GM23248 (cell line): Measurements from ENCODE around the gene SFTPD. TPM values are rescaled to one million over a fixed set of nuclear protein-coding genes. Genes with fewer than 3 reads are reported as not detected.

Experiments used
- DNase-seq: peaks from one replicate; pipeline ENCODE4 v3.0.0-alpha.2; 2015
- H2AFZ ChIP-seq: fragments of 200-600 bp; sonication (generic); 2 replicates; pipeline ENCODE4 v1.6.1; 2016; ENCODE audit warnings: antibody characterized with exemption
- H3F3A ChIP-seq: fragments of 200-600 bp; sonication (generic); 2 replicates; pipeline ENCODE4 v1.6.1; 2016; ENCODE audit warnings: mild to moderate bottlenecking, antibody characterized with exemption, mixed run types; ENCODE audit not compliant: insufficient read depth
- H3K27ac ChIP-seq: fragments of 200-600 bp; sonication (generic); 2 replicates; pipeline ENCODE4 v1.5.1; 2016; ENCODE audit warnings: mild to moderate bottlenecking
- H3K27me3 ChIP-seq: fragments of 200-600 bp; sonication (generic); replicated peaks from 2 replicates; pipeline ENCODE4 v1.6.1; 2016; ENCODE audit warnings: mild to moderate bottlenecking; ENCODE audit not compliant: insufficient read depth
- H3K36me3 ChIP-seq: fragments of 200-600 bp; sonication (generic); 2 replicates; pipeline ENCODE4 v1.6.1; 2016; ENCODE audit warnings: low read depth, mild to moderate bottlenecking
- H3K4me1 ChIP-seq: fragments of 200-600 bp; sonication (generic); 2 replicates; pipeline ENCODE4 v1.6.1; 2016; ENCODE audit warnings: mild to moderate bottlenecking; ENCODE audit not compliant: insufficient read depth
- H3K4me2 ChIP-seq: fragments of 200-600 bp; sonication (generic); one replicate; pipeline ENCODE4 v1.6.1; 2016; ENCODE audit warnings: mild to moderate bottlenecking; ENCODE audit not compliant: unreplicated experiment
- H3K4me3 ChIP-seq: fragments of 200-600 bp; sonication (generic); 2 replicates; pipeline ENCODE4 v1.5.1; 2016; ENCODE audit warnings: mild to moderate bottlenecking
- H3K79me2 ChIP-seq: fragments of 200-600 bp; sonication (generic); 2 replicates; pipeline ENCODE4 v1.6.1; 2016; ENCODE audit warnings: mild to moderate bottlenecking; ENCODE audit not compliant: insufficient read depth
- H3K9ac ChIP-seq: fragments of 200-600 bp; sonication (generic); 2 replicates; pipeline ENCODE4 v1.6.1; 2016; ENCODE audit warnings: mild to moderate bottlenecking
- H3K9me2 ChIP-seq: fragments of 200-600 bp; sonication (generic); 2 replicates; pipeline ENCODE4 v1.6.1; 2016; ENCODE audit warnings: mixed run types, mild to moderate bottlenecking, moderate library complexity; ENCODE audit not compliant: insufficient read depth
- H3K9me3 ChIP-seq: fragments of 200-600 bp; sonication (generic); one replicate; pipeline ENCODE4 v1.6.1; 2017; ENCODE audit warnings: low read depth
- H4K20me1 ChIP-seq: fragments of 200-600 bp; sonication (generic); 2 replicates; pipeline ENCODE4 v1.6.0; 2016; ENCODE audit not compliant: insufficient read depth
- EZH2 ChIP-seq: fragments of 200-600 bp; sonication (generic); IDR thresholded peaks from 2 replicates; pipeline ENCODE4 v1.6.1; 2018; ENCODE audit warnings: antibody characterized with exemption, mild to moderate bottlenecking; ENCODE audit not compliant: insufficient read depth, poor library complexity, severe bottlenecking
- EZH2phosphoT487 ChIP-seq: fragments of 200-600 bp; sonication (generic); IDR thresholded peaks from 2 replicates; pipeline ENCODE4 v1.6.1; 2018; ENCODE audit warnings: antibody characterized with exemption, moderate library complexity, mild to moderate bottlenecking, low read depth; ENCODE audit not compliant: insufficient read depth
- WGBS, 2 experiments: methylation state at CpG; one replicate each; pipeline ENCODE4 v1.1.6; 2015 to 2017; ENCODE audit warnings: low lambda C conversion rate in 2 of 2, low coverage in 1 of 2; ENCODE audit errors: missing lambda C conversion rate in 2 of 2; 5-methylcytosine and 5-hydroxymethylcytosine counted together
- in situ Hi-C: fragments of 300-500 bp; cut with MboI; formaldehyde crosslinking; loops from 2 replicates; pipeline ENCODE4 v1.15.0; 2020
- polyA plus RNA-seq: library from polyadenylated mRNA; unstranded; fragments of >200 nt; fragmentation: Nextera tagmentation; extraction: Ambion mirVana; gene quantifications from 2 replicates; pipeline ENCODE4 v1.2.1, GENCODE V29; 2016
- total RNA-seq: library from RNA; depleted of rRNA; stranded (reverse); fragments of >200 nt; shearing (Covaris generic); gene quantifications from 2 replicates; pipeline ENCODE4 v1.2.3, GENCODE V29; 2014

Gene SFTPD
- total and polyA plus RNA-seq, 2 experiments from 2014 or later: 0.46 TPM; not detected in 1

DNA sequence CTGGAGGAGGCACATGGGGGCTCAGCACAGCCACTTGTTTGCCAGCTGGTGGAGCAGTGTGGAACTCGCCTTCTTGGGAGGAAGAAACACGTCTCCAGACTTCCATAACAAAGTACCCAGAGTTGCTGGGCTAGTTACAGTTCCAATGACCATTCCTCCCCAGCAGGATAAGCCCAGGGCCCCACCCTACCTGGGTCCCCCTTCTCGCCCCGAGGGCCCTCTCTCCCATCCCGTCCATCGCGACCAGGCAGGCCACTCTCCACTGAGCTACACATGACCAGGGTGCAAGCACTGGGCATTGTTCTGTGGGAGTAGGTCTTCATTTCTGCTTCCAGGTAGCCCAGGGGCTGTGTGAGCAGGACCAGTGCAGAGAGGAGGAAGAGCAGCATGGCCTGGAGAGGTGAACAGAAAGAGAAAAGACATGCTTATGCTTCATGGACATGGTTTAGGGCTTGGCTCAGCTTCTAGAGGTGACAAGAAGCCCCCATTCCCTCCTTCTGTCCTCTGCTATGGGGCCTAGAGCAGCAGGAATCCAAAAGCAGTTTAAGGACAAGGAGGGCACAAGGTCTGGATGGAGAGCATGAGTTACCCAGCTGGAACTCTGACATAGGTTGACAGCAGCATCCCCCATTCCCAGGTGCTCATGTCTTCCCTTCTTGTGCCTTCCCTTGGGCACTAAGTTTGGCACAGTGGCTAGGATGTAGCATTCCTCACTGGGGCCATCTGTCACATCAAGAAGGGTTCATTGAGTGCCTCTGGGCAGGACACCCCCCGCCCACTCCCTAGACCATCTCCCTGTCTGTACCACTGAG lies 2.4 kb downstream of the SFTPD start:
- DNase-seq: no peak
- in situ Hi-C loops: no loop called here
- 37 to 40% methylated on average over 8 of the region's 8 CpGs for WGBS, 2 experiments
- H3F3A ChIP-seq: no peaks in the 10 kb centered on the region
- H2AFZ ChIP-seq: no peak overlapping the region
- H3K27ac ChIP-seq: no peak overlapping the region
- H3K9ac ChIP-seq: no peak overlapping the region
- no peak overlapping the region for H3K4me3 ChIP-seq
- H3K4me1 ChIP-seq: no peaks in the 10 kb centered on the region
- no peaks in the 10 kb centered on the region for H3K9me2 ChIP-seq
- no peak overlapping the region for H3K4me2 ChIP-seq
- no peaks in the 10 kb centered on the region for H4K20me1 ChIP-seq
- H3K27me3 ChIP-seq: peaks cover 29% of the 10 kb centered on the region
- H3K9me3 ChIP-seq: no peaks in the 10 kb centered on the region
- H3K79me2 ChIP-seq: no peaks in the 10 kb centered on the region
- no peaks in the 10 kb centered on the region for H3K36me3 ChIP-seq
- TF ChIP-seq EZH2 (no peak), EZH2phosphoT487 (no peak)

DNA sequence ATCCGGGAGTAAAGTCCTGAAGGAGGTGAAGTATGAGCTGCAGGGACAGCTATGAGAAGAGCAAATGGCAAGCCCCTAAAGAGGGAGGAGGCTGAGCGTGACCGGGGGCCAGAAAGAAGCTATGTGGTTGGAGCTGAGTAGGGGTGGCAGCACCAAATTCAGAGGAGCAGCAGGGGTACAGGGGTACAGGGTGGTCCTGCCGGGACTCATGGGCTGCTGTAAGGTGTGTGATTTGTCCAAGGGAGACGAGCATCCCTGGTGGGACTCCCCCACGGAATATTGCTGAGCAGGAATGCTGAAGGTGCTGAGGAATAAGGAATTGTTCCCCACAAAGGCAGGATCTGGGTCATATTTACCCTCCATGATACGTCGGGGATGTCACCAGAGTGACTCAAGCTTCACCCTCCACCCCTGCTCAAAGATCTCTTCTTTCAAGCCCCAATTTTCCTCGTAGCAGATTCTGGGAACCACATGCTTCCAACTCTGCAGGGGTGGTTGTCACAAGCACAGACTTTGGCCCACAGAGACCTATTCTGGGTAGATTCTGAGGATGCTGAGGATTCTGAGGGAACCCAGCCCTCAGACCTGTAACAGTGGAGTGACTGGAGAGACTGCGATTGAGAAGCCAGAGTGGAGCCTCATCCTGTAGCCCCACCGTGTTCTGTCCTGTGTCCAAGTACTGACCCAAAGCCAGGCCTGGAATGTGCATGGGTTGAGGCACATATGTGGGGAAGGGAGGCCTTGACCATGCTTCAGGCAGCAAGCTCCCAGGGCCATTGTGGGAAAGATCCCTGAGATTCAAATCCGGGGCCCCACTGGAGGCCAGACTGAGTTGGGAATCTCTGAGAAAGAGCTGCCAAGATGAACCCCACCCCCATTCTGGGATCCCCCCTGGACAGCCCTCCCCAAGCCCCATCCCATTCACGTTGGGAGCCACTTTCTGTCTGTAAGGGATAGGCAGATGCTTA lies 4.2 kb downstream of the SFTPD start:
- Histone ChIP-seq H2AFZ (no peak overlapping the region), H3K9me3 (no peaks in the 10 kb centered on the region), H3K79me2 (no peaks in the 10 kb centered on the region), H3K27ac (no peak overlapping the region), H3K4me1 (no peaks in the 10 kb centered on the region), H3F3A (no peaks in the 10 kb centered on the region), H3K4me2 (no peak overlapping the region), H3K9ac (no peak overlapping the region), H3K4me3 (no peak overlapping the region), H3K36me3 (no peaks in the 10 kb centered on the region), H3K9me2 (no peaks in the 10 kb centered on the region), H4K20me1 (no peaks in the 10 kb centered on the region), H3K27me3 (peaks cover 23% of the 10 kb centered on the region)
- no peak for DNase-seq
- WGBS, 2 experiments: 44 to 48% methylated on average over 13 of the region's 13 CpGs
- TF ChIP-seq EZH2phosphoT487: no peak
- no peak for TF ChIP-seq EZH2
- in situ Hi-C loops: no loop called here

GRCh38 chr10:79943871-79944270 lies 5.0 kb downstream of the SFTPD start:
- no peaks in the 10 kb centered on the region for H3F3A ChIP-seq
- no peak overlapping the region for H3K4me3 ChIP-seq
- TF ChIP-seq EZH2 (no peak), EZH2phosphoT487 (no peak)
- WGBS, 2 experiments: 44 to 52% methylated on average over 2 of the region's 2 CpGs
- in situ Hi-C loops: no loop called here
- DNase-seq: no peak
- H3K9ac ChIP-seq: no peak overlapping the region
- no peaks in the 10 kb centered on the region for H3K9me2 ChIP-seq
- no peaks in the 10 kb centered on the region for H3K79me2 ChIP-seq
- H3K4me2 ChIP-seq: no peak overlapping the region
- no peaks in the 10 kb centered on the region for H4K20me1 ChIP-seq
- no peak overlapping the region for H2AFZ ChIP-seq
- no peak overlapping the region for H3K27ac ChIP-seq
- no peaks in the 10 kb centered on the region for H3K4me1 ChIP-seq
- no peaks in the 10 kb centered on the region for H3K36me3 ChIP-seq
- H3K27me3 ChIP-seq: peaks cover 23% of the 10 kb centered on the region
- H3K9me3 ChIP-seq: no peaks in the 10 kb centered on the region

GRCh38 chr10:79942261-79943185 lies 6.4 kb downstream of the SFTPD start:
- Histone ChIP-seq H3K27me3 (peaks cover 12% of the 10 kb centered on the region), H3K9me2 (no peaks in the 10 kb centered on the region), H3K9me3 (no peaks in the 10 kb centered on the region), H3K4me3 (no peak overlapping the region), H3K9ac (no peak overlapping the region), H2AFZ (no peak overlapping the region), H3F3A (no peaks in the 10 kb centered on the region), H3K27ac (no peak overlapping the region), H3K36me3 (no peaks in the 10 kb centered on the region), H3K79me2 (no peaks in the 10 kb centered on the region), H3K4me1 (no peaks in the 10 kb centered on the region), H3K4me2 (no peak overlapping the region), H4K20me1 (no peaks in the 10 kb centered on the region)
- in situ Hi-C loops: no loop called here
- TF ChIP-seq EZH2: no peak
- TF ChIP-seq EZH2phosphoT487: no peak
- 59 to 64% methylated on average over 8 of the region's 8 CpGs for WGBS, 2 experiments
- no peak for DNase-seq
